B cell (primary cell): ENCODE data around the gene NATD1. TPM values are rescaled to one million over a fixed set of nuclear protein-coding genes. Genes with fewer than 3 reads are reported as not detected.

Experiments used
- ATAC-seq: fragments of 200-7000 bp; cut with Tn5 transposase; one replicate; pipeline ENCODE4 v1.10.0; 2021; ENCODE audit warnings: low read depth, mild to moderate bottlenecking, moderate number of reproducible peaks, moderate library complexity
- CTCF ChIA-PET: fragments of 350-600 bp; sonication (Branson Sonifier 250); formaldehyde crosslinking; loops from one replicate; lab custom pipeline; 2021; ENCODE audit warnings: antibody characterized with exemption, inconsistent platforms; lab: Charles Lee
- POLR2A ChIA-PET: fragments of 350-600 bp; sonication (Branson Sonifier 250); formaldehyde crosslinking; loops from one replicate; lab custom pipeline; 2021; ENCODE audit warnings: antibody characterized with exemption; lab: Charles Lee
- DNase-seq: peaks from one replicate; pipeline ENCODE4 v3.0.0; 2013
- H2AFZ ChIP-seq: 2 replicates; pipeline ENCODE4 v1.6.1; 2012; ENCODE audit warnings: mild to moderate bottlenecking, low read depth, low read length; ENCODE audit not compliant: insufficient read depth, poor library complexity, severe bottlenecking
- H3K27ac ChIP-seq, 2 donors: 1 replicate in 1 of 2; 2 replicates in 1 of 2; pipeline ENCODE4 v1.5.1; 2012 to 2013; ENCODE audit warnings: low read length in 2 of 2, mild to moderate bottlenecking in 2 of 2, moderate library complexity in 1 of 2
- H3K27me3 ChIP-seq, 4 experiments: fragments of 200-600 bp in 1 of 4; sonication (generic) in 1 of 4; replicated peaks in 1 of 4; 1 replicate in 2 of 4; 2 replicates in 2 of 4; pipeline versions ENCODE4 v1.6.1 to v1.7.0; 2013 to 2016; ENCODE audit warnings: low read length in 3 of 4, mild to moderate bottlenecking in 2 of 4, mixed read lengths in 1 of 4, moderate library complexity in 1 of 4; ENCODE audit not compliant: insufficient read depth in 4 of 4, control insufficient read depth in 3 of 4; ENCODE audit errors: control extremely low read depth in 1 of 4
- H3K36me3 ChIP-seq, 2 experiments: replicated peaks in 1 of 2; 1 replicate in 1 of 2; 2 replicates in 1 of 2; pipeline versions ENCODE4 v1.6.1 to v1.7.1; 2013; ENCODE audit warnings: low read length in 1 of 2; ENCODE audit not compliant: insufficient read depth in 2 of 2, control insufficient read depth in 1 of 2; ENCODE audit errors: control extremely low read depth in 1 of 2, extremely low read depth in 1 of 2
- H3K4me1 ChIP-seq, 2 donors: fragments of 200-600 bp in 1 of 2; sonication (generic) in 1 of 2; 1 replicate in 1 of 2; 2 replicates in 1 of 2; pipeline versions ENCODE4 v1.5.1 to v1.6.1; 2013 to 2017; ENCODE audit warnings: low read length in 2 of 2; ENCODE audit not compliant: control insufficient read depth in 2 of 2, insufficient read depth in 2 of 2
- H3K4me2 ChIP-seq: replicated peaks from 2 replicates; pipeline ENCODE3; 2012; ENCODE audit warnings: mild to moderate bottlenecking, low read depth, low read length; ENCODE audit not compliant: poor library complexity, severe bottlenecking
- H3K4me3 ChIP-seq, 5 experiments: fragments of 200-600 bp in 1 of 5; sonication (generic) in 1 of 5; 1 replicate in 3 of 5; 2 replicates in 2 of 5; pipeline versions ENCODE4 v1.5.1 to v1.7.0; 2011 to 2016; ENCODE audit warnings: low read length in 4 of 5, mild to moderate bottlenecking in 4 of 5, low read depth in 2 of 5, control low read depth in 1 of 5, moderate library complexity in 1 of 5; ENCODE audit not compliant: insufficient read depth in 1 of 5; ENCODE audit errors: control extremely low read depth in 1 of 5, extremely low read depth in 1 of 5
- H3K79me2 ChIP-seq: fragments of 200-600 bp; sonication (generic); one replicate; pipeline ENCODE4 v1.6.0; 2016; ENCODE audit warnings: low read length; ENCODE audit not compliant: control insufficient read depth, insufficient read depth
- H3K9ac ChIP-seq: fragments of 200-600 bp; sonication (generic); 2 replicates; pipeline ENCODE4 v1.6.1; 2017; ENCODE audit warnings: mild to moderate bottlenecking, low read length, moderate library complexity
- H3K9me3 ChIP-seq, 3 donors: one replicate each; pipeline versions ENCODE4 v1.6.1 to v1.7.1; 2013; ENCODE audit warnings: low read length in 2 of 3; ENCODE audit not compliant: control insufficient read depth in 2 of 3, insufficient read depth in 1 of 3; ENCODE audit errors: control extremely low read depth in 1 of 3
- H4K20me1 ChIP-seq: 2 replicates; pipeline ENCODE4 v1.6.0; 2012; ENCODE audit warnings: mild to moderate bottlenecking, low read length; ENCODE audit not compliant: insufficient read depth, control insufficient read depth, poor library complexity, severe bottlenecking
- H3K27ac Mint-ChIP-seq: one replicate; pipeline ENCODE4 v1.8.0; 2021; ENCODE audit warnings: mixed read lengths
- H3K27me3 Mint-ChIP-seq: one replicate; pipeline ENCODE4 v1.8.0; 2021; ENCODE audit warnings: mixed read lengths
- H3K4me1 Mint-ChIP-seq: one replicate; pipeline ENCODE4 v1.8.0; 2021; ENCODE audit warnings: mixed read lengths
- H3K4me3 Mint-ChIP-seq: one replicate; pipeline ENCODE4 v1.8.0; 2021; ENCODE audit warnings: mixed read lengths
- H3K9me3 Mint-ChIP-seq: one replicate; pipeline ENCODE4 v1.8.0; 2022; ENCODE audit warnings: mixed read lengths; ENCODE audit not compliant: insufficient read depth
- CTCF ChIP-seq: fragments of 200-600 bp; IDR thresholded peaks from one replicate; pipeline ENCODE4 v1.8.0; 2022; ENCODE audit warnings: antibody characterized with exemption, mild to moderate bottlenecking
- EZH2 ChIP-seq: IDR thresholded peaks from 2 replicates; pipeline ENCODE4 v1.6.1; 2012; ENCODE audit warnings: borderline replicate concordance, low read depth, mild to moderate bottlenecking, moderate library complexity, low read length; ENCODE audit not compliant: insufficient read depth, poor library complexity, severe bottlenecking
- WGBS: methylation state at CpG from one replicate; pipeline ENCODE4 v1.1.5; 2013; ENCODE audit warnings: missing lambda C conversion rate; ENCODE audit not compliant: insufficient coverage; 5-methylcytosine and 5-hydroxymethylcytosine counted together
- intact Hi-C: fragments of 100-400 bp; cut with micrococcal nuclease; formaldehyde crosslinking; loops from one replicate; pipeline ENCODE4 v1.10.0; 2022
- polyA plus RNA-seq: library from polyadenylated mRNA; depleted of rRNA; stranded (reverse); fragments of >200 nt; gene quantifications from 2 replicates; pipeline ENCODE4 v1.2.3, GENCODE V29; 2012
- total RNA-seq, 2 donors: library from RNA; stranded (reverse); fragments of 120-200 nt in 1 of 2; gene quantifications; 1 replicate in 1 of 2; 2 replicates in 1 of 2; pipeline versions ENCODE4 v1.2.3 to v1.2.4, GENCODE V29; 2013 to 2022

Gene NATD1
- total and polyA plus RNA-seq, 2 donors (not counting 1 experiment from before 2014, with no cell fraction given), result 2.0 to 6.7 TPM

- Mint-ChIP-seq H3K27ac (no peak overlapping the region), H3K9me3 (no peaks in the 10 kb centered on the region), H3K4me1 (no peaks in the 10 kb centered on the region), H3K4me3 (no peak overlapping the region), H3K27me3 (no peaks in the 10 kb centered on the region)
- CTCF ChIA-PET, result no interaction called here
- Histone ChIP-seq H3K9me3 (peaks cover 0 to 8% (median 0%) of the 10 kb centered on the region in 3 donors), H3K9ac (no peak overlapping the region), H3K4me2 (no peak overlapping the region), H4K20me1 (no peaks in the 10 kb centered on the region), H3K27me3 (no peaks in the 10 kb centered on the region), H3K4me3 (no peak overlapping the region), H3K27ac (no peak overlapping the region), H3K36me3 (peaks cover 0 to 4% of the 10 kb centered on the region in 2 experiments), H3K79me2 (peaks cover 8% of the 10 kb centered on the region), H3K4me1 (no peaks in the 10 kb centered on the region), H2AFZ (no peak overlapping the region)
- DNase-seq (no peak), ATAC-seq (no peak)
- TF ChIP-seq CTCF, result no peak
- no peak for TF ChIP-seq EZH2
- POLR2A ChIA-PET, result no interaction called here
- intact Hi-C loops, result no loop called here
- 100% methylated on average over 5 of the region's 6 CpGs for WGBS
These were observed 30.1 kb downstream of the NATD1 start for GRCh38 chr17:21223086-21223485.

GRCh38 chr17:21218831-21219380 lies 34.3 kb downstream of the NATD1 start:
- peaks cover 0 to 8% (median 0%) of the 10 kb centered on the region in 3 donors for H3K9me3 ChIP-seq
- H3K4me3 ChIP-seq, result no peak overlapping the region
- ChIA-PET POLR2A (no interaction called here), CTCF (no interaction called here)
- H3K27ac ChIP-seq, result no peak overlapping the region
- H3K4me3 Mint-ChIP-seq, result no peak overlapping the region
- H3K36me3 ChIP-seq, result peaks cover 0 to 4% of the 10 kb centered on the region in 2 experiments
- ATAC-seq (no peak), DNase-seq (no peak)
- no peaks in the 10 kb centered on the region for H3K9me3 Mint-ChIP-seq
- no peak overlapping the region for H3K4me2 ChIP-seq
- peaks cover 2% of the 10 kb centered on the region for H4K20me1 ChIP-seq
- H3K27ac Mint-ChIP-seq, result no peak overlapping the region
- peaks cover 16% of the 10 kb centered on the region for H3K4me1 Mint-ChIP-seq
- H2AFZ ChIP-seq, result no peak overlapping the region
- intact Hi-C loops, result no loop called here
- no peak overlapping the region for H3K9ac ChIP-seq
- H3K27me3 ChIP-seq, result no peaks in the 10 kb centered on the region
- H3K4me1 ChIP-seq, result peaks cover 6 to 9% of the 10 kb centered on the region in 2 donors
- H3K27me3 Mint-ChIP-seq, result no peaks in the 10 kb centered on the region
- WGBS, result 92% methylated on average over 2 of the region's 3 CpGs
- peaks cover 38% of the 10 kb centered on the region for H3K79me2 ChIP-seq
- no peak for TF ChIP-seq CTCF
- TF ChIP-seq EZH2, result no peak
